ENCODE results near the gene PLCG1.

PLCG1 gene

DNA sequence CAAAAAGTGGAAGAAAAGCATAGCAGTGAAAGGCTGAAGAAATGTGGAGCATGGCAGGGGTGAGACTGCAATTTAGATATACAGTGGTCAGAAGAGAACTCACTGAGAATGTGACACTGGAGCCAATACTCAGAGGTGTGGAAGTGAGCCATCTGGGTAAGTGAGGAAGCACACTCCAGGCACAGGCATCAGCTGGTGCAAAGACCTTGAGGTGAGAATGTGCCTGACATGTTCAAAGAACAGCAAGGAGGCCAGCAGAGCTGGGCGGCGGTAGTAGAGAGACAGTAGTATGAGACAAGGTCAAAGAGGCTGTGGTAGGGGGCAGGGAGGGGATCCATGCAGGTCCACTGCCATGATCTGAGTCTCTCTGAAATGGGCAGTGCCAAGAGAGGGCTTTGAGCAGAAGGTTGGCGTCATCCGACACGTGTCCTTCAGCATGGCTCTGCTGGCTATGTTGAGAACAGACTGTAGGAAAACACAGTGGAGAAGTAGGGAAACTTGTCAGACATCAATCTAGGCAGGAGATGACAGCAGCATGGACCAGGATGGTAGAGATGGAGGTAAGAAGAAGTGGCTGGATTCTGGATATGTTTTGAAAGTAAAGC is 84.4 kb downstream of the PLCG1 start:
- TF ChIP-seq, protein P1, sequence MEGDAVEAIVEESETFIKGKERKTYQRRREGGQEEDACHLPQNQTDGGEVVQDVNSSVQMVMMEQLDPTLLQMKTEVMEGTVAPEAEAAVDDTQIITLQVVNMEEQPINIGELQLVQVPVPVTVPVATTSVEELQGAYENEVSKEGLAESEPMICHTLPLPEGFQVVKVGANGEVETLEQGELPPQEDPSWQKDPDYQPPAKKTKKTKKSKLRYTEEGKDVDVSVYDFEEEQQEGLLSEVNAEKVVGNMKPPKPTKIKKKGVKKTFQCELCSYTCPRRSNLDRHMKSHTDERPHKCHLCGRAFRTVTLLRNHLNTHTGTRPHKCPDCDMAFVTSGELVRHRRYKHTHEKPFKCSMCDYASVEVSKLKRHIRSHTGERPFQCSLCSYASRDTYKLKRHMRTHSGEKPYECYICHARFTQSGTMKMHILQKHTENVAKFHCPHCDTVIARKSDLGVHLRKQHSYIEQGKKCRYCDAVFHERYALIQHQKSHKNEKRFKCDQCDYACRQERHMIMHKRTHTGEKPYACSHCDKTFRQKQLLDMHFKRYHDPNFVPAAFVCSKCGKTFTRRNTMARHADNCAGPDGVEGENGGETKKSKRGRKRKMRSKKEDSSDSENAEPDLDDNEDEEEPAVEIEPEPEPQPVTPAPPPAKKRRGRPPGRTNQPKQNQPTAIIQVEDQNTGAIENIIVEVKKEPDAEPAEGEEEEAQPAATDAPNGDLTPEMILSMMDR (IDR thresholded peaks at IDR 0.05; ENCODE audit: low read depth, low read length): no peak
- H3K4me3 ChIP-seq (replicated peaks in 1 of 2; ENCODE audit: low read depth in 2 of 2, low read length in 2 of 2): no peak overlapping the region
- no peak for DNase-seq (ENCODE audit: low read depth in 2 of 2)

DNA sequence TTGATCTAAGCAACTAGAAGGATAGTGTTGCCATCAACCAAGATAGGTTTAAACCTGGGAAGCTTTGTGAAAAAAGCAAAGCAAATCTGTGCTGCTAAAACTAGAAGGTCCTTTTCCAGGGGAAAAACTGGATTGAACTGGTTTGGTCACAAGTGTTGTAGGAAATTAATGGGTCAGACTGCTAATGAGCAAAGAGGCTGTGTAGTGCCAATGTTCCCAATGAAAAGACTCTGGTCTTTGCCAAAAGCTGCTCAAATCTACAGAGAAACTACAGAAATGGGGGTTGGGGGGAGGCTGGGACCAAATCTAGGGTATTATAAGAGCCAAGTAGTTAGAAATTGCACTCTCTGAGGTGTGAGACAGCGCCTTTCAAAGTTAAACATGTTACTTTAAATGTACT is 85.0 kb downstream of the PLCG1 start:
- no peak for DNase-seq (ENCODE audit: low read depth in 2 of 2)
- TF ChIP-seq, protein P1 (IDR thresholded peaks at IDR 0.05; ENCODE audit: low read depth, low read length): no peak
- H3K4me3 ChIP-seq (replicated peaks in 1 of 2; ENCODE audit: low read depth in 2 of 2, low read length in 2 of 2): no peak overlapping the region

DNA sequence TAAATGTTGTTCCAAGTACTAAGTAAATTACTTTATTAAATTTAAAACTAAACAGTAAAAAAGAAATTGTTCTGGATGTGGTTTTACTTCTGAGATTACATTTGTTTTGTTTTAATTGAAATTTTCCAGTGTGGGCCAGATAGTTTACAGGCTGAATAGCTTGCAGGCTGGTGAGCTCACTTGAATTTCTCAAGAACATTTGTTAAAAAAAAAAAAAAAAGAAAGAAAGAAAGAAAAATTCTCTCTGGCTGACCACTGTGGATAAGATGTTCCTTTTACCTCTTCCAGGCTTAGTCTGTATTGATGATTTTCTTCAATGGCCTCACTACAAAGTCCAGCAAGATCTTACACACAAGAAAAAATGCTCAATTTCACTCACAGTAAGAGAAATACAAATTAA is 85.4 kb downstream of the PLCG1 start:
- no peak overlapping the region for H3K4me3 ChIP-seq (replicated peaks in 1 of 2; ENCODE audit: low read depth in 2 of 2, low read length in 2 of 2)
- TF ChIP-seq, protein P1 (IDR thresholded peaks at IDR 0.05; ENCODE audit: low read depth, low read length): no peak
- DNase-seq (ENCODE audit: low read depth in 2 of 2): peak in 1 of 2 donors; percentile 60

DNA sequence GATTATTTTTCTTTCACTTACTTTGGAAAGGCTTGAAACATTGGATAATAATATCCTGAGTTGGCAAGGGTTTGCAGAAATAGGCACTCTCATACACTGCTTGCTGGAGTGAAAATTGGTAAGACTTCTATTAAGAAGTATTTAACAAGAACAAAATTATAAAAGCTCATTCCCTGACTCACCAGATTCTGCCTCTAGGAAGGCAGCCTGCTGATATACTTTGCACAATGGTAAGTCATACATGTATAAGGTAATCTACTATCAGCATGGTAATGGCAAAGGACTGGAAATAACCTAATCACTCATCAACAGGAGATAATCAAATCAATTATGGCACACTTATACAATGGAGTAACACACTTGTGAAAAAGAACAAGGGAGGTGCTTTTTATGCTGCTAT is 85.8 kb downstream of the PLCG1 start:
- no peak overlapping the region for H3K4me3 ChIP-seq (replicated peaks in 1 of 2; ENCODE audit: low read depth in 2 of 2, low read length in 2 of 2)
- TF ChIP-seq, protein P1 (IDR thresholded peaks at IDR 0.05; ENCODE audit: low read depth, low read length): no peak
- DNase-seq (ENCODE audit: low read depth in 2 of 2): peak in 1 of 2 donors; percentile 45

DNA sequence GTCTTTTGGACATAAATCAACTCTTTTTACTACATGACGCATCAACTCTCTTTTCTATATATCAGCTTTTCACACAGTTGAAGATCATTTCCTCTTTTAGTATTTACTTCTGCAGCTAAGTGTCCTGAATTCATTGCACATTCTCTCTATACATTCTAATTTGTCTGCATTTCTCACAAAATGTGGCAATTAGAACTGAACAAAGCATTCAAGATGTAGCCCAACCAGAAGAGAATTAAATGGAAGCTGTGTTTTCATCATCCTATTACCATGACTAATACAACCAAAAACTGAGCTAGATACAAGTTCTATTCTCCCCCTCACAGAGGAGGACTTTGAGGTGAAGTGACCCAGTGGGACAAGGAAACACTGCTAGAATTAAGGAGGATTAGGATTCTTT is 86.9 kb downstream of the PLCG1 start:
- TF ChIP-seq, protein P1 (IDR thresholded peaks at IDR 0.05; ENCODE audit: low read depth, low read length): no peak
- H3K4me3 ChIP-seq (replicated peaks in 1 of 2; ENCODE audit: low read depth in 2 of 2, low read length in 2 of 2): no peak overlapping the region
- no peak for DNase-seq (ENCODE audit: low read depth in 2 of 2)

DNA sequence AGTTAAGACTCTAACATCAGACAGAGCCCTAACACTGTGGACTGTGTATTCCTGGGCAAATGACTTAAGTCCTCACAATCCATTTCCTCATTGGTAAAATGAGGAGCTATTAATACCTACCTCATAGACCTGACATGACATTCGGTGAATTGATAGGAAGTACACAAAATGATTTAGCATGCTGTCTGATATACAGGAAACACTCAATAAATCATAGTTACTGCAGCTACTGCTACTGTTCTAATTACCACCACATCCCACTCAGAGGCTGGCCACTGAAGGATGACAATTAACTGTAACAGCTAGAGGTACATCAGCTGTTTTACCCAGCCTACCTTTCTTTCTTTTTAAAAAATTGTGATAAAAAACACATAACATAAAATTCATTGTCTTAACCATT is 87.7 kb downstream of the PLCG1 start:
- DNase-seq (ENCODE audit: low read depth in 2 of 2): no peak
- TF ChIP-seq, protein P1 (IDR thresholded peaks at IDR 0.05; ENCODE audit: low read depth, low read length): no peak
- no peak overlapping the region for H3K4me3 ChIP-seq (replicated peaks in 1 of 2; ENCODE audit: low read depth in 2 of 2, low read length in 2 of 2)

DNA sequence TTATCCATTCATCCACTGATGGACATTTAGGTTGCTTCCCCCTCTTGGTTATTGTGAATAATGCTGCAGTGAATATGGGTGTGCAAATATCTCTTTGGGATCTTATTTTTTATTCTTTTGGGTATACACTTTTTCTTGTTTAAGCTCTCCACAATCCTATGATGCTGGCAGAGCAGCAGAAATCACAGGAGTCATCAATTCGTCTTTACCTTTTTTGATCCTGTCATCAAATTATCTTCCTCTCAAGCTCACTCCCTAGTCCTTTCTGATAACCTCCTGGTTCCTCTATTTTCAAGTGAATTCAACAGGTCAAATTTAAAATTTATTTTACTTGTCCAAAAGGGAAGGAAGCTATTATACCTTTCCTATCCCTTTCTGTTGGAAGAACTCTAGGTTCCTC is 89.1 kb downstream of the PLCG1 start:
- TF ChIP-seq, protein P1 (IDR thresholded peaks at IDR 0.05; ENCODE audit: low read depth, low read length): no peak
- no peak overlapping the region for H3K4me3 ChIP-seq (replicated peaks in 1 of 2; ENCODE audit: low read depth in 2 of 2, low read length in 2 of 2)
- DNase-seq (ENCODE audit: low read depth in 2 of 2): no peak

Measured in cardiac fibroblast (primary cell).